Keratinocyte (primary cell): ENCODE data around the gene D2HGDH.

Source experiments
- CTCF ChIP-seq, 3 experiments: IDR thresholded peaks in 1 of 3; conservative IDR thresholded peaks in 1 of 3; optimal IDR thresholded peaks in 1 of 3; 2 replicates in 2 of 3; 3 replicates in 1 of 3; pipeline versions ENCODE3 to v1.5.1; 2011; ENCODE audit warnings: low read length in 3 of 3, mild to moderate bottlenecking in 3 of 3, moderate library complexity in 2 of 3, control low read depth in 1 of 3, inconsistent platforms in 1 of 3; ENCODE audit not compliant: insufficient read depth in 2 of 3; ENCODE audit errors: extremely low read depth in 1 of 3
- EZH2 ChIP-seq: IDR thresholded peaks from one replicate; pipeline ENCODE4 v1.6.1; 2012; ENCODE audit warnings: inconsistent platforms, mild to moderate bottlenecking, low read length, moderate library complexity

- TF ChIP-seq CTCF (optimal IDR thresholded peaks at IDR 0.05 in 1 of 3, IDR thresholded peaks at IDR 0.05 in 1 of 3, conservative IDR thresholded peaks at IDR 0.05 in 1 of 3; ENCODE audit: extremely low read depth in 1 of 3, insufficient read depth in 2 of 3, low read length in 3 of 3) (no peak), EZH2 (no peak)
These were observed 80.4 kb downstream of the D2HGDH start for GRCh38 chr2:241814643-241815476.
